B cell (primary cell): Measurements from ENCODE around the gene NCAPG2. TPM values are rescaled to one million over a fixed set of nuclear protein-coding genes. Genes with fewer than 3 reads are reported as not detected.

Experiments
- ATAC-seq: fragments of 200-7000 bp; cut with Tn5 transposase; one replicate; pipeline ENCODE4 v1.10.0; 2021; ENCODE audit warnings: low read depth, mild to moderate bottlenecking, moderate number of reproducible peaks, moderate library complexity
- CTCF ChIA-PET: fragments of 350-600 bp; sonication (Branson Sonifier 250); formaldehyde crosslinking; loops from one replicate; lab custom pipeline; 2021; ENCODE audit warnings: antibody characterized with exemption, inconsistent platforms; lab: Charles Lee
- POLR2A ChIA-PET: fragments of 350-600 bp; sonication (Branson Sonifier 250); formaldehyde crosslinking; loops from one replicate; lab custom pipeline; 2021; ENCODE audit warnings: antibody characterized with exemption; lab: Charles Lee
- DNase-seq: peaks from one replicate; pipeline ENCODE4 v3.0.0; 2013
- H2AFZ ChIP-seq: 2 replicates; pipeline ENCODE4 v1.6.1; 2012; ENCODE audit warnings: mild to moderate bottlenecking, low read depth, low read length; ENCODE audit not compliant: insufficient read depth, poor library complexity, severe bottlenecking
- H3K27ac ChIP-seq, 2 donors: 1 replicate in 1 of 2; 2 replicates in 1 of 2; pipeline ENCODE4 v1.5.1; 2012 to 2013; ENCODE audit warnings: low read length in 2 of 2, mild to moderate bottlenecking in 2 of 2, moderate library complexity in 1 of 2
- H3K27me3 ChIP-seq, 4 experiments: fragments of 200-600 bp in 1 of 4; sonication (generic) in 1 of 4; replicated peaks in 1 of 4; 1 replicate in 2 of 4; 2 replicates in 2 of 4; pipeline versions ENCODE4 v1.6.1 to v1.7.0; 2013 to 2016; ENCODE audit warnings: low read length in 3 of 4, mild to moderate bottlenecking in 2 of 4, mixed read lengths in 1 of 4, moderate library complexity in 1 of 4; ENCODE audit not compliant: insufficient read depth in 4 of 4, control insufficient read depth in 3 of 4; ENCODE audit errors: control extremely low read depth in 1 of 4
- H3K36me3 ChIP-seq, 2 experiments: replicated peaks in 1 of 2; 1 replicate in 1 of 2; 2 replicates in 1 of 2; pipeline versions ENCODE4 v1.6.1 to v1.7.1; 2013; ENCODE audit warnings: low read length in 1 of 2; ENCODE audit not compliant: insufficient read depth in 2 of 2, control insufficient read depth in 1 of 2; ENCODE audit errors: control extremely low read depth in 1 of 2, extremely low read depth in 1 of 2
- H3K4me1 ChIP-seq, 2 donors: fragments of 200-600 bp in 1 of 2; sonication (generic) in 1 of 2; 1 replicate in 1 of 2; 2 replicates in 1 of 2; pipeline versions ENCODE4 v1.5.1 to v1.6.1; 2013 to 2017; ENCODE audit warnings: low read length in 2 of 2; ENCODE audit not compliant: control insufficient read depth in 2 of 2, insufficient read depth in 2 of 2
- H3K4me2 ChIP-seq: replicated peaks from 2 replicates; pipeline ENCODE3; 2012; ENCODE audit warnings: mild to moderate bottlenecking, low read depth, low read length; ENCODE audit not compliant: poor library complexity, severe bottlenecking
- H3K4me3 ChIP-seq, 5 experiments: fragments of 200-600 bp in 1 of 5; sonication (generic) in 1 of 5; 1 replicate in 3 of 5; 2 replicates in 2 of 5; pipeline versions ENCODE4 v1.5.1 to v1.7.0; 2011 to 2016; ENCODE audit warnings: low read length in 4 of 5, mild to moderate bottlenecking in 4 of 5, low read depth in 2 of 5, control low read depth in 1 of 5, moderate library complexity in 1 of 5; ENCODE audit not compliant: insufficient read depth in 1 of 5; ENCODE audit errors: control extremely low read depth in 1 of 5, extremely low read depth in 1 of 5
- H3K79me2 ChIP-seq: fragments of 200-600 bp; sonication (generic); one replicate; pipeline ENCODE4 v1.6.0; 2016; ENCODE audit warnings: low read length; ENCODE audit not compliant: control insufficient read depth, insufficient read depth
- H3K9ac ChIP-seq: fragments of 200-600 bp; sonication (generic); 2 replicates; pipeline ENCODE4 v1.6.1; 2017; ENCODE audit warnings: mild to moderate bottlenecking, low read length, moderate library complexity
- H3K9me3 ChIP-seq, 3 donors: one replicate each; pipeline versions ENCODE4 v1.6.1 to v1.7.1; 2013; ENCODE audit warnings: low read length in 2 of 3; ENCODE audit not compliant: control insufficient read depth in 2 of 3, insufficient read depth in 1 of 3; ENCODE audit errors: control extremely low read depth in 1 of 3
- H4K20me1 ChIP-seq: 2 replicates; pipeline ENCODE4 v1.6.0; 2012; ENCODE audit warnings: mild to moderate bottlenecking, low read length; ENCODE audit not compliant: insufficient read depth, control insufficient read depth, poor library complexity, severe bottlenecking
- H3K27ac Mint-ChIP-seq: one replicate; pipeline ENCODE4 v1.8.0; 2021; ENCODE audit warnings: mixed read lengths
- H3K27me3 Mint-ChIP-seq: one replicate; pipeline ENCODE4 v1.8.0; 2021; ENCODE audit warnings: mixed read lengths
- H3K4me1 Mint-ChIP-seq: one replicate; pipeline ENCODE4 v1.8.0; 2021; ENCODE audit warnings: mixed read lengths
- H3K4me3 Mint-ChIP-seq: one replicate; pipeline ENCODE4 v1.8.0; 2021; ENCODE audit warnings: mixed read lengths
- H3K9me3 Mint-ChIP-seq: one replicate; pipeline ENCODE4 v1.8.0; 2022; ENCODE audit warnings: mixed read lengths; ENCODE audit not compliant: insufficient read depth
- CTCF ChIP-seq: fragments of 200-600 bp; IDR thresholded peaks from one replicate; pipeline ENCODE4 v1.8.0; 2022; ENCODE audit warnings: antibody characterized with exemption, mild to moderate bottlenecking
- EZH2 ChIP-seq: IDR thresholded peaks from 2 replicates; pipeline ENCODE4 v1.6.1; 2012; ENCODE audit warnings: borderline replicate concordance, low read depth, mild to moderate bottlenecking, moderate library complexity, low read length; ENCODE audit not compliant: insufficient read depth, poor library complexity, severe bottlenecking
- WGBS: methylation state at CpG from one replicate; pipeline ENCODE4 v1.1.5; 2013; ENCODE audit warnings: missing lambda C conversion rate; ENCODE audit not compliant: insufficient coverage; 5-methylcytosine and 5-hydroxymethylcytosine counted together
- intact Hi-C: fragments of 100-400 bp; cut with micrococcal nuclease; formaldehyde crosslinking; loops from one replicate; pipeline ENCODE4 v1.10.0; 2022
- polyA plus RNA-seq: library from polyadenylated mRNA; depleted of rRNA; stranded (reverse); fragments of >200 nt; gene quantifications from 2 replicates; pipeline ENCODE4 v1.2.3, GENCODE V29; 2012
- total RNA-seq, 2 donors: library from RNA; stranded (reverse); fragments of 120-200 nt in 1 of 2; gene quantifications; 1 replicate in 1 of 2; 2 replicates in 1 of 2; pipeline versions ENCODE4 v1.2.3 to v1.2.4, GENCODE V29; 2013 to 2022

Gene NCAPG2
- total and polyA plus RNA-seq, 2 donors (not counting 1 experiment from before 2014, with no cell fraction given): 2.9 to 9.8 TPM

DNA sequence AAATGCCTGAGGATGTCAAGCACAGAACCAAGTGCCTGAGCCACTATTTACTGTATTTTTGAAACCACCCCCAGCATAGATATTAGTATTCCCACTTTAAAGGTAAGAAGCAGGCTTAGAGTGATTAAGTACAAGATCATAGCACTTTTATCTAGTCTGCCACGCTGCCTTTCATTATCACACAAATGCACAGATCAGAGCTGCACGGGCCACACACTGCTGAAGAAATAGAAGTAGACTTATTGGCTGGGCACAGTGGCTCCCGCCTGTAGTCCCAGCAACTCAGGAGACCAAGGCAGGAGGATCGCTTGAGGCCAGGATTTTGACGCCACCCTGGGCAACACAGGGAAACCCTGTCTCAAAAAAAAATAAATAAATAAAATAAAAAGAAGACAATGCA, 38.2 kb downstream of the NCAPG2 start:
- H3K9ac ChIP-seq: no peak overlapping the region
- no peaks in the 10 kb centered on the region for H3K27me3 Mint-ChIP-seq
- no peak overlapping the region for H3K4me3 Mint-ChIP-seq
- no peak overlapping the region for H3K27ac ChIP-seq
- no peak overlapping the region for H3K4me3 ChIP-seq
- no peak overlapping the region for H2AFZ ChIP-seq
- no peaks in the 10 kb centered on the region for H4K20me1 ChIP-seq
- H3K27me3 ChIP-seq: no peaks in the 10 kb centered on the region
- POLR2A ChIA-PET: no interaction called here
- no peaks in the 10 kb centered on the region for H3K9me3 ChIP-seq
- TF ChIP-seq CTCF (no peak), EZH2 (no peak)
- no peaks in the 10 kb centered on the region for H3K4me1 Mint-ChIP-seq
- H3K4me2 ChIP-seq: no peak overlapping the region
- H3K9me3 Mint-ChIP-seq: no peaks in the 10 kb centered on the region
- peaks cover 4 to 7% of the 10 kb centered on the region in 2 experiments for H3K36me3 ChIP-seq
- ATAC-seq (no peak), DNase-seq (no peak)
- intact Hi-C loops: no loop called here
- no peaks in the 10 kb centered on the region for H3K4me1 ChIP-seq
- CTCF ChIA-PET: no interaction called here
- H3K79me2 ChIP-seq: no peaks in the 10 kb centered on the region
- H3K27ac Mint-ChIP-seq: no peak overlapping the region
- WGBS: 100% methylated on average over 2 of the region's 5 CpGs

GRCh38 chr7:158664406-158664805, 40.2 kb downstream of the NCAPG2 start:
- H2AFZ ChIP-seq: no peak overlapping the region
- DNase-seq (no peak), ATAC-seq (no peak)
- WGBS: over 99% methylated on average over 12 of the region's 12 CpGs
- ChIA-PET POLR2A (no interaction called here), CTCF (no interaction called here)
- no peak overlapping the region for H3K9ac ChIP-seq
- H3K4me3 ChIP-seq: no peak overlapping the region
- H3K27ac Mint-ChIP-seq: no peak overlapping the region
- intact Hi-C loops: no loop called here
- no peaks in the 10 kb centered on the region for H3K9me3 Mint-ChIP-seq
- no peaks in the 10 kb centered on the region for H3K4me1 Mint-ChIP-seq
- H3K27me3 Mint-ChIP-seq: no peaks in the 10 kb centered on the region
- no peak overlapping the region for H3K27ac ChIP-seq
- no peaks in the 10 kb centered on the region for H4K20me1 ChIP-seq
- H3K4me3 Mint-ChIP-seq: no peak overlapping the region
- H3K9me3 ChIP-seq: no peaks in the 10 kb centered on the region
- no peaks in the 10 kb centered on the region for H3K27me3 ChIP-seq
- H3K36me3 ChIP-seq: peaks cover 4 to 7% of the 10 kb centered on the region in 2 experiments
- TF ChIP-seq CTCF (no peak), EZH2 (no peak)
- H3K4me1 ChIP-seq: no peaks in the 10 kb centered on the region
- H3K4me2 ChIP-seq: no peak overlapping the region
- H3K79me2 ChIP-seq: no peaks in the 10 kb centered on the region
